Neuronal stem cell (in vitro differentiated cells): ENCODE data around the gene SUB1.

Experiments used
- DNase-seq: peaks from one replicate; pipeline ENCODE4 v3.0.0-alpha.2; 2013; ENCODE audit warnings: low spot score
- H2AFZ ChIP-seq: one replicate; pipeline ENCODE4 v1.6.1; 2013; ENCODE audit warnings: mild to moderate bottlenecking, low read length, inconsistent platforms
- H2AK5ac ChIP-seq: 2 replicates; pipeline ENCODE4 v1.6.1; 2013; ENCODE audit warnings: low read depth, mild to moderate bottlenecking, inconsistent platforms, low read length, moderate library complexity, mixed read lengths
- H2BK120ac ChIP-seq: 2 replicates; pipeline ENCODE4 v1.6.1; 2013; ENCODE audit warnings: low read depth, mild to moderate bottlenecking, inconsistent platforms, low read length, moderate library complexity, mixed read lengths
- H2BK12ac ChIP-seq: one replicate; pipeline ENCODE4 v1.6.1; 2013; ENCODE audit warnings: low read length, inconsistent platforms
- H2BK15ac ChIP-seq: 2 replicates; pipeline ENCODE4 v1.6.1; 2013; ENCODE audit warnings: mild to moderate bottlenecking, low read length, inconsistent platforms, mixed read lengths
- H2BK5ac ChIP-seq: one replicate; pipeline ENCODE4 v1.6.1; 2013; ENCODE audit warnings: inconsistent platforms, mild to moderate bottlenecking, low read length, moderate library complexity
- H3K14ac ChIP-seq: one replicate; pipeline ENCODE4 v1.6.1; 2013; ENCODE audit warnings: low read length, inconsistent platforms
- H3K18ac ChIP-seq: 2 replicates; pipeline ENCODE4 v1.6.1; 2013; ENCODE audit warnings: low read length, inconsistent platforms
- H3K23ac ChIP-seq: 2 replicates; pipeline ENCODE4 v1.6.1; 2013; ENCODE audit warnings: low read depth, mild to moderate bottlenecking, mixed read lengths, low read length, inconsistent platforms; ENCODE audit not compliant: poor library complexity
- H3K27ac ChIP-seq: replicated peaks from 3 replicates; pipeline ENCODE4 v1.5.1; 2013; ENCODE audit warnings: low read length, inconsistent platforms
- H3K27me3 ChIP-seq, 3 experiments: 2 replicates each; pipeline ENCODE4 v1.6.1; 2013; ENCODE audit warnings: low read length in 3 of 3, mild to moderate bottlenecking in 2 of 3, inconsistent platforms in 1 of 3, low read depth in 1 of 3, mixed read lengths in 1 of 3, moderate library complexity in 1 of 3; ENCODE audit not compliant: control insufficient read depth in 3 of 3, insufficient read depth in 3 of 3
- H3K36me3 ChIP-seq, 2 donors: replicated peaks in 1 of 2; 2 replicates each; pipeline ENCODE4 v1.6.1; 2013; ENCODE audit warnings: low read length in 2 of 2; ENCODE audit not compliant: control insufficient read depth in 2 of 2, insufficient read depth in 2 of 2
- H3K4ac ChIP-seq: 2 replicates; pipeline ENCODE4 v1.6.1; 2013; ENCODE audit warnings: inconsistent platforms, mild to moderate bottlenecking, low read length, moderate library complexity
- H3K4me1 ChIP-seq, 2 donors: 1 replicate in 1 of 2; 2 replicates in 1 of 2; pipeline ENCODE4 v1.6.1; 2013; ENCODE audit warnings: low read length in 2 of 2, low read depth in 1 of 2; ENCODE audit not compliant: control insufficient read depth in 2 of 2, insufficient read depth in 1 of 2
- H3K4me2 ChIP-seq: one replicate; pipeline ENCODE4 v1.6.1; 2013; ENCODE audit warnings: mild to moderate bottlenecking, low read length, inconsistent platforms; ENCODE audit not compliant: insufficient read depth, poor library complexity, severe bottlenecking
- H3K4me3 ChIP-seq, 2 donors: 2 replicates each; pipeline ENCODE4 v1.5.1; 2013; ENCODE audit warnings: low read length in 2 of 2, mild to moderate bottlenecking in 2 of 2, inconsistent platforms in 1 of 2, moderate library complexity in 1 of 2
- H3K79me1 ChIP-seq: one replicate; pipeline ENCODE4 v1.6.1; 2013; ENCODE audit warnings: low read depth, mild to moderate bottlenecking, inconsistent platforms, low read length, moderate library complexity
- H3K9ac ChIP-seq: one replicate; pipeline ENCODE4 v1.6.1; 2013; ENCODE audit warnings: mild to moderate bottlenecking, low read depth, low read length, inconsistent platforms; ENCODE audit not compliant: poor library complexity
- H3K9me3 ChIP-seq, 2 donors: replicated peaks in 1 of 2; 2 replicates each; pipeline versions ENCODE3 to v1.6.1; 2013; ENCODE audit warnings: low read length in 2 of 2, mild to moderate bottlenecking in 2 of 2, inconsistent platforms in 1 of 2, low read depth in 1 of 2, mixed read lengths in 1 of 2, moderate library complexity in 1 of 2; ENCODE audit not compliant: control insufficient read depth in 2 of 2, insufficient read depth in 1 of 2
- H4K8ac ChIP-seq: one replicate; pipeline ENCODE4 v1.6.1; 2013; ENCODE audit warnings: low read depth, mild to moderate bottlenecking, inconsistent platforms, low read length, moderate library complexity
- H4K91ac ChIP-seq: one replicate; pipeline ENCODE4 v1.6.1; 2013; ENCODE audit warnings: low read length, low read depth, mild to moderate bottlenecking, inconsistent platforms; ENCODE audit not compliant: poor library complexity
- WGBS, 2 donors: extraction: QIAGEN DNeasy Blood & Tissue Kit; methylation state at CpG; one replicate each; pipeline ENCODE4 v1.1.7; 2013; ENCODE audit warnings: missing lambda C conversion rate in 2 of 2, mixed read lengths in 1 of 2; ENCODE audit not compliant: insufficient read length in 2 of 2, insufficient replicate concordance in 1 of 2; ENCODE audit errors: extremely low coverage in 2 of 2; 5-methylcytosine and 5-hydroxymethylcytosine counted together

The SUB1 gene

DNA sequence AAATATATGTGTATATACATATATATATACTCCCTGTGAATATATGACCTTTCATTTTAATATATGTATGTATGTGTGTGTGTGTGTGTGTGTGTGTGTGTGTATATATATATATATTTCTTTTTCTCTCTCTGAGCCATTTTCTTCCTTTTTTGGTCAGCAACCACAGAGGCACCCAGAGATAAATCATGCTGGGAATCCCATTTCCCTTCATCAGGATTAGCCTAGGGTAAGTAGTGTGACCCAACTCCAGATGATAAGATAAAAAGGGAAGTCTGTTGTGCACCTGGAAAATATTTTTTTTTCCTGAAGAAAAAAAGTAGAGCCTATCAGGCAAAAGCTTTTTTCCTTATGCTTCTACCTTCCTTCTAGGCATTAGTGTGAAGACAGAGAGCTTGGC, 25.4 kb upstream of the SUB1 start:
- no peak overlapping the region for H3K4me2 ChIP-seq
- no peak for DNase-seq
- no peak overlapping the region for H2BK120ac ChIP-seq
- H2AFZ ChIP-seq = no peak overlapping the region
- no peak overlapping the region for H3K27ac ChIP-seq
- no peak overlapping the region for H2BK15ac ChIP-seq
- no peak overlapping the region for H3K4me3 ChIP-seq
- H4K91ac ChIP-seq = no peak overlapping the region
- no peaks in the 10 kb centered on the region for H3K9me3 ChIP-seq
- no peaks in the 10 kb centered on the region for H3K36me3 ChIP-seq
- no peak overlapping the region for H2AK5ac ChIP-seq
- H3K18ac ChIP-seq = no peak overlapping the region
- H3K79me1 ChIP-seq = no peaks in the 10 kb centered on the region
- H2BK12ac ChIP-seq = no peak overlapping the region
- H3K9ac ChIP-seq = no peak overlapping the region
- no peak overlapping the region for H3K14ac ChIP-seq
- no peak overlapping the region for H4K8ac ChIP-seq
- H3K4me1 ChIP-seq = peaks cover 0 to 6% of the 10 kb centered on the region in 2 donors
- no peak overlapping the region for H2BK5ac ChIP-seq
- no peaks in the 10 kb centered on the region for H3K27me3 ChIP-seq
- H3K4ac ChIP-seq = no peak overlapping the region
- no peak overlapping the region for H3K23ac ChIP-seq

DNA sequence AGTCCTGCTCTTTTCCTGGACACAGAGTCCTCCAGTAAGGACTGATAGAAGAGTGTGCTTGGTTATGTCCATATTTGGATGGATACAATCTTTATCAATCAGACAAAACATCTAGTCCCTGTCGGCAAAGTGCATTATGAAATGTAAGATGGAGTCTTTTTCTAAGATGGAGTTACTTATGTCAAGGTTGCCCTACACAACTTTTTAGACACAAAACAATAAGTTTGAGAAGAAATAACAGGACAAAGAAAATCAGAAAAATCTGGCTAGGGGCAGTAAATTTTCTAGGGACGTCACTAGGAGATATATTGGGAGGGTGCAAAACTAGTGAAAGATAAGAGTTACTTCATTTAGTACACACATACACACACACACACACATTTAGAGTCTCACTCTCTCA, 23.3 kb upstream of the SUB1 start:
- Histone ChIP-seq H3K9ac (no peak overlapping the region), H2BK15ac (no peak overlapping the region), H3K23ac (no peak overlapping the region), H3K4me1 (peaks cover 0 to 6% of the 10 kb centered on the region in 2 donors), H3K4me2 (no peak overlapping the region), H2BK120ac (no peak overlapping the region), H3K27me3 (no peaks in the 10 kb centered on the region), H2BK5ac (no peak overlapping the region), H3K4me3 (no peak overlapping the region), H3K27ac (no peak overlapping the region), H3K36me3 (no peaks in the 10 kb centered on the region), H3K14ac (no peak overlapping the region), H4K8ac (no peak overlapping the region), H2AK5ac (no peak overlapping the region), H2BK12ac (no peak overlapping the region), H3K9me3 (no peaks in the 10 kb centered on the region), H2AFZ (no peak overlapping the region), H3K79me1 (no peaks in the 10 kb centered on the region), H4K91ac (no peak overlapping the region), H3K4ac (no peak overlapping the region), H3K18ac (no peak overlapping the region)
- no peak for DNase-seq
- WGBS, 2 donors = no CpG with 5 or more reads among the region's 2 CpGs

DNA sequence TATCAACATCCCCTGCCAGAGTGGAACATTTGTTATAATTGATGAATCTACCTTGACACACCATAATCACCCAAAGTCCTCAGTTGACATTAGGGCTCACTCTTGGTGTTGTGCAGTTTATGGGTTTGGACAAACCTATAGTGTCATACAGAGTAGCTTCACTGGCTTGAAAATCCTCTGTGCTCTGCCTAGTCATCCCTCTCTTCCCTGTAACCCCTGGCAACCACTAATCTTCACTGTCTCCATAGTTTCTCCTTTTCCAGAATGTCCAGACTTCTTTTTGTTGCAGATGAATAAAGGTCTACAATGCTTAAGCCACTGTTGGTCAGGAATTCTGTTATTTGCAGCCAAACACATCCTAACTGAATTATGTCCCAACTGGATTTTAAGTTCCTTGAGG, 22.5 kb upstream of the SUB1 start:
- no peak overlapping the region for H2BK12ac ChIP-seq
- H3K27me3 ChIP-seq = no peaks in the 10 kb centered on the region
- peak; percentile 12 for DNase-seq
- H3K9me3 ChIP-seq = no peaks in the 10 kb centered on the region
- H3K23ac ChIP-seq = no peak overlapping the region
- H2AFZ ChIP-seq = no peak overlapping the region
- H3K14ac ChIP-seq = no peak overlapping the region
- H2AK5ac ChIP-seq = no peak overlapping the region
- no peak overlapping the region for H2BK15ac ChIP-seq
- no peak overlapping the region for H4K91ac ChIP-seq
- H3K4me3 ChIP-seq = no peak overlapping the region
- no peak overlapping the region for H3K27ac ChIP-seq
- peaks cover 0 to 6% of the 10 kb centered on the region in 2 donors for H3K4me1 ChIP-seq
- H3K36me3 ChIP-seq = no peaks in the 10 kb centered on the region
- no peak overlapping the region for H3K4me2 ChIP-seq
- no peak overlapping the region for H4K8ac ChIP-seq
- no peak overlapping the region for H3K18ac ChIP-seq
- no peak overlapping the region for H3K4ac ChIP-seq
- no peak overlapping the region for H3K9ac ChIP-seq
- no peak overlapping the region for H2BK5ac ChIP-seq
- no peaks in the 10 kb centered on the region for H3K79me1 ChIP-seq
- no peak overlapping the region for H2BK120ac ChIP-seq

DNA sequence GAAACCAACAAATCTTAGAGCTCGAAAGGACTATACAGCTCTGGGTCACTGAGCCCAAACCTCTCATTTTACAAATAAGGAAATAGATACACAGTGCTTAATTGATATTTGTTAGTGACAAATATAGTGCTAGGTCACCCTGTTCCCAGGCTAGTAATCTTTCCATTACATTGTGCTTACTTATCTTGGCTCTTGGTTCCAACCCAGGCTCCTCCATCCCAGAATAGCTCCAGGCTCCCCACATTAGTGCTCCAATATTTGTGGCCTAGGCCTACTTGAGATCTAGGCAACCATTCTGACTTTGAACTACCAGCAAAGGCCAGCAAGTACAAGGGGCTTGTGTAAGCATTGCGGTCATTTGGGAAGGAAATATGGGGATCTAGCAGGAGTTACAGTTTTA, 21.7 kb upstream of the SUB1 start:
- no peak overlapping the region for H3K27ac ChIP-seq
- no peaks in the 10 kb centered on the region for H3K79me1 ChIP-seq
- no peaks in the 10 kb centered on the region for H3K36me3 ChIP-seq
- no peaks in the 10 kb centered on the region for H3K27me3 ChIP-seq
- H3K4me3 ChIP-seq = no peak overlapping the region
- peaks cover 0 to 6% of the 10 kb centered on the region in 2 donors for H3K4me1 ChIP-seq
- H2BK15ac ChIP-seq = no peak overlapping the region
- no peak overlapping the region for H4K8ac ChIP-seq
- no peak overlapping the region for H3K9ac ChIP-seq
- H3K4me2 ChIP-seq = no peak overlapping the region
- no peak for DNase-seq
- no peak overlapping the region for H2AK5ac ChIP-seq
- no peak overlapping the region for H3K4ac ChIP-seq
- H3K9me3 ChIP-seq = no peaks in the 10 kb centered on the region
- WGBS, 2 donors = no CpG with 5 or more reads among the region's 2 CpGs
- H2BK12ac ChIP-seq = no peak overlapping the region
- H3K14ac ChIP-seq = no peak overlapping the region
- H3K18ac ChIP-seq = no peak overlapping the region
- no peak overlapping the region for H2BK120ac ChIP-seq
- H2AFZ ChIP-seq = no peak overlapping the region
- no peak overlapping the region for H2BK5ac ChIP-seq
- no peak overlapping the region for H4K91ac ChIP-seq
- no peak overlapping the region for H3K23ac ChIP-seq
